ENCODE results near the gene BORCS8. TPM values are rescaled to one million over a fixed set of nuclear protein-coding genes. Genes with fewer than 3 reads are reported as not detected.

The BORCS8 gene
- total and polyA plus RNA-seq, 12 donors, result 21.1 to 33.2 (median 25.0) TPM

GRCh38 chr19:19214892-19215291 is 22.9 kb upstream of the BORCS8 start:
- H3K27me3 ChIP-seq, result peaks cover 0 to 72% (median 65%) of the 10 kb centered on the region in 7 donors
- ATAC-seq, result peak in 6 of 8 donors; percentile 57 to 80 (median 71)

GRCh38 chr19:19214159-19214490 is 22.2 kb upstream of the BORCS8 start:
- Histone ChIP-seq H3K4me1 (no peaks in the 10 kb centered on the region), H3K9me3 (peaks cover 0 to 7% (median 0%) of the 10 kb centered on the region in 11 donors), H3K4me3 (no peak overlapping the region), H3K27ac (no peak overlapping the region), H3K27me3 (peaks cover 0 to 77% (median 71%) of the 10 kb centered on the region in 7 donors), H3K36me3 (no peaks in the 10 kb centered on the region)
- DNase-seq (no peak), ATAC-seq (no peak)
- no peak for TF ChIP-seq CTCF (IDR thresholded peaks at IDR 0.05)
- intact Hi-C loops (cut with DNase I), result no loop called here
- WGBS, 2 donors, result 4 to 6% methylated on average over 5 of the region's 5 CpGs

More at GRCh38 chr19:19214892-19215291, 22.9 kb upstream of the BORCS8 start:
- TF ChIP-seq CTCF (IDR thresholded peaks at IDR 0.05), result no peak
- Histone ChIP-seq H3K27ac (no peak overlapping the region), H3K4me3 (no peak overlapping the region), H3K36me3 (no peaks in the 10 kb centered on the region), H3K9me3 (peaks cover 0 to 7% (median 0%) of the 10 kb centered on the region in 11 donors), H3K4me1 (no peaks in the 10 kb centered on the region)
- 0 to 2% methylated on average over 8 of the region's 8 CpGs for WGBS, 2 donors
- intact Hi-C loops (cut with DNase I), result no loop called here
- DNase-seq, result peak; percentile 31 to 50

GRCh38 chr19:19213426-19214158 is 21.6 kb upstream of the BORCS8 start:
- H3K4me1 ChIP-seq, result no peaks in the 10 kb centered on the region
- H3K36me3 ChIP-seq, result no peaks in the 10 kb centered on the region
- intact Hi-C loops (cut with DNase I), result no loop called here
- no peak overlapping the region for H3K27ac ChIP-seq
- peaks cover 0 to 7% (median 0%) of the 10 kb centered on the region in 11 donors for H3K9me3 ChIP-seq
- peaks cover 0 to 81% (median 71%) of the 10 kb centered on the region in 7 donors for H3K27me3 ChIP-seq
- 43 to 48% methylated on average over 21 of the region's 21 CpGs for WGBS, 2 donors
- ATAC-seq (no peak), DNase-seq (no peak)
- no peak for TF ChIP-seq CTCF (IDR thresholded peaks at IDR 0.05)
- no peak overlapping the region for H3K4me3 ChIP-seq

- DNase-seq, result no peak
These were observed 21.0 kb upstream of the BORCS8 start for GRCh38 chr19:19212916-19213315.

More at GRCh38 chr19:19212916-19213315, 21.0 kb upstream of the BORCS8 start:
- H3K4me3 ChIP-seq, result no peak overlapping the region
- H3K4me1 ChIP-seq, result no peaks in the 10 kb centered on the region
- no peak overlapping the region for H3K27ac ChIP-seq
- peaks cover 0 to 88% (median 78%) of the 10 kb centered on the region in 7 donors for H3K27me3 ChIP-seq
- TF ChIP-seq CTCF (IDR thresholded peaks at IDR 0.05), result no peak
- H3K36me3 ChIP-seq, result no peaks in the 10 kb centered on the region
- H3K9me3 ChIP-seq, result peaks cover 0 to 7% (median 0%) of the 10 kb centered on the region in 11 donors
- ATAC-seq, result no peak
- intact Hi-C loops (cut with DNase I), result no loop called here
- WGBS, 2 donors, result 13 to 14% methylated on average over 7 of the region's 7 CpGs
